GM21825 (cell line): ENCODE data around the gene MMP19.

Experiments used
- ATAC-seq: cut with Tn5 transposase; IDR thresholded peaks from one replicate; pipeline ENCODE4 v1.9.1; 2021; ENCODE audit warnings: mild to moderate bottlenecking, moderate library complexity; ENCODE audit not compliant: unreplicated experiment

Gene MMP19

GRCh38 chr12:55815473-55815872, 27.3 kb downstream of the MMP19 start:
- no peak for ATAC-seq

- no peak for ATAC-seq
Measured at GRCh38 chr12:55814257-55814656, 28.5 kb downstream of the MMP19 start.

GRCh38 chr12:55812088-55812487, 30.6 kb downstream of the MMP19 start:
- ATAC-seq = no peak

- no peak for ATAC-seq
Measured at GRCh38 chr12:55809274-55809673, 33.5 kb downstream of the MMP19 start.

GRCh38 chr12:55806982-55807381, 35.8 kb downstream of the MMP19 start:
- ATAC-seq = no peak

- ATAC-seq = no peak
Measured at GRCh38 chr12:55797550-55797949, 45.2 kb downstream of the MMP19 start.

- ATAC-seq = no peak
Measured at GRCh38 chr12:55797068-55797467, 45.7 kb downstream of the MMP19 start.

- ATAC-seq = no peak
Measured at GRCh38 chr12:55795950-55796349, 46.8 kb downstream of the MMP19 start.

- no peak for ATAC-seq
Measured at GRCh38 chr12:55789893-55790292, 52.8 kb downstream of the MMP19 start.

GRCh38 chr12:55789171-55789570, 53.6 kb downstream of the MMP19 start:
- ATAC-seq = no peak

GRCh38 chr12:55788546-55788945, 54.2 kb downstream of the MMP19 start:
- no peak for ATAC-seq
